ENCODE results near the gene PTGDR2.

The PTGDR2 gene

DNA sequence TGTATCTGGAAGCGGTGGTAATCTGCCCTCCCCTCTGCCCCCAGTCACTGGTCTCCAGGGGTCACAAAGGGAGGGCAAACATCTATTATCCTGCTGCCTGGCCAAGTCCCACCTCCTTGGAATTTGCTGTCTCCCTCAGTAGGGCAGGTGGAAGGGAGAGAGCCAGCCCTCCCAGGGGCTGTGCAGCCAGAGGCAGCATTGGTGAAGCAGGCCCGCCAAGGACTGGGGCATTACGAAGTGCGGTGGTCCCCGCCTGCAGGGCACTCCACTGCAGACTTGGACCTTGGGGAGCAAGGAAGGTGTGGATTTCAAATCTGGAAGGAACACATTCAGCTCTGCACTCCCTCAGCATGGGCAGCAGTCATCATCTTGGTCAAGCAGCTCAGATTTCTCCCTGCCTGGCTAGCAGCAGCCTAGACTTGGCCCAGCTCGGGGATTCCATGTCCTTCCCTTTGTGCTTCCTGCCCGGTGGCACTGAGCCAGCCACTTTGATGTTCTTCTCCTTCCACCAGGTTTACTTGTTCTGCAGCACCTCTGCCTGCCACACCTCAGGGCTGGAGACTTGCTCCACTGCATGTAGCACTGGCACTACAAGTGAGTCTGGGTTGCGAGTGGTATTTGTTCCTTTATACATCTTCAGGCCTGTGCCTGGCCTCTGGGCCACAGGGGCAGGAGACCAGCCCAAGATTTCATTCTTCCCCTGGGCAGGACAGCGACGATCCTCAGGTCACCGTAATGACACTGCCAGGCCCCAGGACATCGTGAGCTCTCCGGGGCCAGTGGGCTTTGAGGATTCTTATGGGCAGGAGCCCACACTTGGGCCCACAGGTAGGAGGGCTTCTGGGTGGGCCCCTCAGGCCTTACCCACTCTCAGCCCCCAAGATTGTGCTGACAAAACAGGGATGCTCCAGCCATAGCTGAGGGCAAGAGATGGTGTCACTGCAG lies 18.9 kb upstream of the PTGDR2 start:
- H3K27ac ChIP-seq (replicated peaks): no peak overlapping the region

DNA sequence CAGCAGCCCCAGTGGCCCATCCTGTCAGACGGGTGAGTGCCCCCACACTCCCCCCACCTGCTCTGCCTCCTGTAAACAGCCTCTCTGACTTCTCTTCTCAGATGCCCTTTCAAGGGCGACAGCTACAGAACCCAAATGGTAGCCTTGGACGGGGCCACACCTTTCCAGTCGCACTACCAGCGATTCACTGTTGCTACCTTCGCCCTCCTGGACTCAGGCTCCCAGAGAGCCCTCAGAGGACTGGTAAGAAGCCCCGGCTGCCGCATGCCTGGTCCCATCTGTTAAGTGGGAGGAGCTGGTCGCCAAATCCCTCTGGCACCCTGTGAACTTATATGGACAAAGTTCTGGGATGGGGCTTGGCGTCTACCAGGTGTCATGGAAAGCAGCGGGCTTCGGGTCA lies 17.8 kb upstream of the PTGDR2 start:
- DNase-seq (ENCODE audit: low read depth in 1 of 2, low spot score in 1 of 2): no peak
- Histone ChIP-seq H3K27ac (replicated peaks) (no peak overlapping the region), H3K4me3 (replicated peaks; ENCODE audit: insufficient read depth, low read length) (no peak overlapping the region), H3K27me3 (ENCODE audit: insufficient read depth, poor library complexity, severe bottlenecking) (no peaks in the 10 kb centered on the region)
- TF ChIP-seq GABPA (IDR thresholded peaks at IDR 0.05; ENCODE audit: low read depth): no peak
- TF ChIP-seq, protein P1, sequence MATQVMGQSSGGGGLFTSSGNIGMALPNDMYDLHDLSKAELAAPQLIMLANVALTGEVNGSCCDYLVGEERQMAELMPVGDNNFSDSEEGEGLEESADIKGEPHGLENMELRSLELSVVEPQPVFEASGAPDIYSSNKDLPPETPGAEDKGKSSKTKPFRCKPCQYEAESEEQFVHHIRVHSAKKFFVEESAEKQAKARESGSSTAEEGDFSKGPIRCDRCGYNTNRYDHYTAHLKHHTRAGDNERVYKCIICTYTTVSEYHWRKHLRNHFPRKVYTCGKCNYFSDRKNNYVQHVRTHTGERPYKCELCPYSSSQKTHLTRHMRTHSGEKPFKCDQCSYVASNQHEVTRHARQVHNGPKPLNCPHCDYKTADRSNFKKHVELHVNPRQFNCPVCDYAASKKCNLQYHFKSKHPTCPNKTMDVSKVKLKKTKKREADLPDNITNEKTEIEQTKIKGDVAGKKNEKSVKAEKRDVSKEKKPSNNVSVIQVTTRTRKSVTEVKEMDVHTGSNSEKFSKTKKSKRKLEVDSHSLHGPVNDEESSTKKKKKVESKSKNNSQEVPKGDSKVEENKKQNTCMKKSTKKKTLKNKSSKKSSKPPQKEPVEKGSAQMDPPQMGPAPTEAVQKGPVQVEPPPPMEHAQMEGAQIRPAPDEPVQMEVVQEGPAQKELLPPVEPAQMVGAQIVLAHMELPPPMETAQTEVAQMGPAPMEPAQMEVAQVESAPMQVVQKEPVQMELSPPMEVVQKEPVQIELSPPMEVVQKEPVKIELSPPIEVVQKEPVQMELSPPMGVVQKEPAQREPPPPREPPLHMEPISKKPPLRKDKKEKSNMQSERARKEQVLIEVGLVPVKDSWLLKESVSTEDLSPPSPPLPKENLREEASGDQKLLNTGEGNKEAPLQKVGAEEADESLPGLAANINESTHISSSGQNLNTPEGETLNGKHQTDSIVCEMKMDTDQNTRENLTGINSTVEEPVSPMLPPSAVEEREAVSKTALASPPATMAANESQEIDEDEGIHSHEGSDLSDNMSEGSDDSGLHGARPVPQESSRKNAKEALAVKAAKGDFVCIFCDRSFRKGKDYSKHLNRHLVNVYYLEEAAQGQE (IDR thresholded peaks at IDR 0.05; ENCODE audit: insufficient replicate concordance, low read depth): no peak
- TF ChIP-seq SPI1 (IDR thresholded peaks at IDR 0.05; ENCODE audit: borderline replicate concordance, low read depth): no peak
- no peak for TF ChIP-seq POLR2AphosphoS5 (IDR thresholded peaks at IDR 0.05; ENCODE audit: low read depth)
- TF ChIP-seq, protein P2, sequence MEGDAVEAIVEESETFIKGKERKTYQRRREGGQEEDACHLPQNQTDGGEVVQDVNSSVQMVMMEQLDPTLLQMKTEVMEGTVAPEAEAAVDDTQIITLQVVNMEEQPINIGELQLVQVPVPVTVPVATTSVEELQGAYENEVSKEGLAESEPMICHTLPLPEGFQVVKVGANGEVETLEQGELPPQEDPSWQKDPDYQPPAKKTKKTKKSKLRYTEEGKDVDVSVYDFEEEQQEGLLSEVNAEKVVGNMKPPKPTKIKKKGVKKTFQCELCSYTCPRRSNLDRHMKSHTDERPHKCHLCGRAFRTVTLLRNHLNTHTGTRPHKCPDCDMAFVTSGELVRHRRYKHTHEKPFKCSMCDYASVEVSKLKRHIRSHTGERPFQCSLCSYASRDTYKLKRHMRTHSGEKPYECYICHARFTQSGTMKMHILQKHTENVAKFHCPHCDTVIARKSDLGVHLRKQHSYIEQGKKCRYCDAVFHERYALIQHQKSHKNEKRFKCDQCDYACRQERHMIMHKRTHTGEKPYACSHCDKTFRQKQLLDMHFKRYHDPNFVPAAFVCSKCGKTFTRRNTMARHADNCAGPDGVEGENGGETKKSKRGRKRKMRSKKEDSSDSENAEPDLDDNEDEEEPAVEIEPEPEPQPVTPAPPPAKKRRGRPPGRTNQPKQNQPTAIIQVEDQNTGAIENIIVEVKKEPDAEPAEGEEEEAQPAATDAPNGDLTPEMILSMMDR (IDR thresholded peaks at IDR 0.05; ENCODE audit: insufficient read depth, low read length): no peak

More for the DNA sequence above, 18.9 kb upstream of the PTGDR2 start:
- DNase-seq (ENCODE audit: low read depth in 1 of 2, low spot score in 1 of 2): no peak
- TF ChIP-seq, protein P1 (IDR thresholded peaks at IDR 0.05; ENCODE audit: insufficient replicate concordance, low read depth): no peak
- TF ChIP-seq POLR2AphosphoS5 (IDR thresholded peaks at IDR 0.05; ENCODE audit: low read depth) (no peak), SPI1 (IDR thresholded peaks at IDR 0.05; ENCODE audit: borderline replicate concordance, low read depth) (no peak), GABPA (IDR thresholded peaks at IDR 0.05; ENCODE audit: low read depth) (no peak)
- TF ChIP-seq, protein P2 (IDR thresholded peaks at IDR 0.05; ENCODE audit: insufficient read depth, low read length): no peak
- Histone ChIP-seq H3K4me3 (replicated peaks; ENCODE audit: insufficient read depth, low read length) (no peak overlapping the region), H3K27me3 (ENCODE audit: insufficient read depth, poor library complexity, severe bottlenecking) (no peaks in the 10 kb centered on the region)

DNA sequence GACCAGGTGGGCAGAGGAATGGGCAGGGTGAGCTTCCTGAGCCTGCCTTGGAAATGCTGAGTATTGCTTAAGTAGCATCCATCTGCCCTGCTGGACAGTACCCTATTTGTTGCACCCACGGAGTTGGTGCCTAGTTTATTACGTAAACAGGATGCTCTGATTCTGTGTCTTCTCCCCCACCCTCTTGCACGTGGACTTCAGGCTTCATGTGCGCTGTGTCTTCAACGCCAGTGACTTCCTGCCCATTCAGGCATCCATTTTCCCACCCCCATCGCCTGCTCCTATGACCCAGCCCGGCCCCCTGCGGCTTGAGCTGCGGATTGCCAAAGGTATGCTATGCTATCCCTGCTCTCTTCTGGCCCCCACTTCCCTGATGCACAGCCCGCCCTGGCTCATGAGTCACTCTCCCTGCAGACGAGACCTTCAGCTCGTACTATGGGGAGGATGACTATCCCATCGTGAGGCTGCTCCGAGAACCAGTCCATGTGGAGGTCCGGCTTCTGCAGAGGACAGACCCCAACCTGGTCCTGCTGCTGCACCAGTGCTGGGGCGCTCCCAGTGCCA lies 17.3 kb upstream of the PTGDR2 start:
- no peak overlapping the region for H3K27ac ChIP-seq (replicated peaks)
- H3K4me3 ChIP-seq (replicated peaks; ENCODE audit: insufficient read depth, low read length): no peak overlapping the region
- no peaks in the 10 kb centered on the region for H3K27me3 ChIP-seq (ENCODE audit: insufficient read depth, poor library complexity, severe bottlenecking)
- peak in 1 of 2 experiments; percentile 27 for DNase-seq (ENCODE audit: low read depth in 1 of 2, low spot score in 1 of 2)
- TF ChIP-seq, protein P1 (IDR thresholded peaks at IDR 0.05; ENCODE audit: insufficient replicate concordance, low read depth): peak; percentile 20
- TF ChIP-seq POLR2AphosphoS5 (IDR thresholded peaks at IDR 0.05; ENCODE audit: low read depth) (no peak), SPI1 (IDR thresholded peaks at IDR 0.05; ENCODE audit: borderline replicate concordance, low read depth) (no peak), GABPA (IDR thresholded peaks at IDR 0.05; ENCODE audit: low read depth) (no peak)

All from HL-60 (cell line).